Mesendoderm (in vitro differentiated cells): Measurements from ENCODE around the gene CLIC4.

Experiments
- DNase-seq: peaks from one replicate; pipeline ENCODE4 v3.0.0; 2013
- H2AK5ac ChIP-seq: 2 replicates; pipeline ENCODE4 v1.6.1; 2013; ENCODE audit warnings: low read length, inconsistent platforms
- H2BK120ac ChIP-seq: 2 replicates; pipeline ENCODE4 v1.6.1; 2013; ENCODE audit warnings: low read depth, mild to moderate bottlenecking, low read length, moderate library complexity, mixed read lengths
- H2BK15ac ChIP-seq: replicated peaks from 2 replicates; pipeline ENCODE4 v1.6.1; 2013; ENCODE audit warnings: low read depth, mild to moderate bottlenecking, moderate library complexity
- H2BK5ac ChIP-seq: 2 replicates; pipeline ENCODE4 v1.6.1; 2013; ENCODE audit warnings: low read length, inconsistent platforms
- H3K18ac ChIP-seq: 2 replicates; pipeline ENCODE4 v1.6.1; 2013; ENCODE audit warnings: mild to moderate bottlenecking, low read length, mixed read lengths
- H3K23ac ChIP-seq: one replicate; pipeline ENCODE4 v1.6.1; 2013; ENCODE audit warnings: low read length
- H3K27ac ChIP-seq: 2 replicates; pipeline ENCODE4 v1.5.1; 2013; ENCODE audit warnings: low read depth, mild to moderate bottlenecking, inconsistent platforms, low read length, moderate library complexity
- H3K27me3 ChIP-seq: 2 replicates; pipeline ENCODE4 v1.6.1; 2013; ENCODE audit warnings: low read length, control low read depth, mild to moderate bottlenecking, inconsistent platforms; ENCODE audit not compliant: insufficient read depth, poor library complexity
- H3K36me3 ChIP-seq: 2 replicates; pipeline ENCODE4 v1.6.1; 2013; ENCODE audit warnings: low read length, inconsistent platforms; ENCODE audit not compliant: control insufficient read depth, insufficient read depth
- H3K4ac ChIP-seq: one replicate; pipeline ENCODE4 v1.6.1; 2013; ENCODE audit warnings: low read depth, mild to moderate bottlenecking, low read length, moderate library complexity
- H3K4me1 ChIP-seq: 2 replicates; pipeline ENCODE4 v1.6.1; 2013; ENCODE audit warnings: low read depth, low read length, inconsistent platforms; ENCODE audit not compliant: control insufficient read depth
- H3K4me2 ChIP-seq: 2 replicates; pipeline ENCODE4 v1.6.1; 2013; ENCODE audit warnings: low read length
- H3K4me3 ChIP-seq: 2 replicates; pipeline ENCODE4 v1.5.1; 2013; ENCODE audit warnings: mild to moderate bottlenecking, low read length
- H3K56ac ChIP-seq: one replicate; pipeline ENCODE4 v1.6.1; 2013; ENCODE audit warnings: low read length
- H3K79me1 ChIP-seq: 2 replicates; pipeline ENCODE4 v1.6.1; 2013; ENCODE audit warnings: low read length, inconsistent platforms
- H3K79me2 ChIP-seq: 2 replicates; pipeline ENCODE4 v1.6.1; 2013; ENCODE audit warnings: mild to moderate bottlenecking, low read length; ENCODE audit not compliant: control insufficient read depth, insufficient read depth
- H3K9ac ChIP-seq: 2 replicates; pipeline ENCODE4 v1.6.1; 2013; ENCODE audit warnings: low read length, inconsistent platforms
- H4K5ac ChIP-seq: one replicate; pipeline ENCODE4 v1.6.1; 2013; ENCODE audit warnings: low read length
- H4K8ac ChIP-seq: one replicate; pipeline ENCODE4 v1.6.1; 2013; ENCODE audit warnings: low read depth, mild to moderate bottlenecking, control low read depth, low read length, moderate library complexity
- WGBS: extraction: QIAGEN DNeasy Blood & Tissue Kit; methylation state at CpG from one replicate; pipeline ENCODE4 v1.1.7; 2013; ENCODE audit warnings: low lambda C conversion rate, missing lambda C conversion rate; ENCODE audit not compliant: insufficient coverage; ENCODE audit errors: extremely low coverage; 5-methylcytosine and 5-hydroxymethylcytosine counted together

CLIC4 gene

GRCh38 chr1:24714859-24715520 lies 30.3 kb upstream of the CLIC4 start:
- H2BK120ac ChIP-seq, result no peak overlapping the region
- H3K79me2 ChIP-seq, result no peaks in the 10 kb centered on the region
- no peak overlapping the region for H3K4ac ChIP-seq
- H3K4me1 ChIP-seq, result peaks cover 4% of the 10 kb centered on the region
- no peak overlapping the region for H3K18ac ChIP-seq
- no peak overlapping the region for H2BK5ac ChIP-seq
- H3K27ac ChIP-seq, result no peak overlapping the region
- no peak overlapping the region for H4K8ac ChIP-seq
- H2AK5ac ChIP-seq, result no peak overlapping the region
- no peaks in the 10 kb centered on the region for H3K27me3 ChIP-seq
- H3K79me1 ChIP-seq, result no peaks in the 10 kb centered on the region
- H3K36me3 ChIP-seq, result no peaks in the 10 kb centered on the region
- no peak overlapping the region for H3K9ac ChIP-seq
- no peak overlapping the region for H3K4me3 ChIP-seq
- H3K56ac ChIP-seq, result peak overlapping the region; percentile 61
- H2BK15ac ChIP-seq, result no peak overlapping the region
- H4K5ac ChIP-seq, result no peak overlapping the region
- H3K4me2 ChIP-seq, result no peak overlapping the region
- no peak overlapping the region for H3K23ac ChIP-seq
- no CpG with 5 or more reads among the region's 8 CpGs for WGBS
- no peak for DNase-seq

- WGBS, result no CpG with 5 or more reads among the region's 7 CpGs
- Histone ChIP-seq H3K27me3 (no peaks in the 10 kb centered on the region), H3K56ac (peak overlapping the region; percentile 61), H3K9ac (no peak overlapping the region), H2AK5ac (no peak overlapping the region), H3K36me3 (no peaks in the 10 kb centered on the region), H3K23ac (no peak overlapping the region), H3K4ac (no peak overlapping the region), H3K79me1 (no peaks in the 10 kb centered on the region), H3K4me1 (peaks cover 4% of the 10 kb centered on the region), H3K27ac (no peak overlapping the region), H2BK15ac (no peak overlapping the region), H4K5ac (no peak overlapping the region), H3K4me2 (no peak overlapping the region), H2BK5ac (no peak overlapping the region), H3K18ac (no peak overlapping the region), H4K8ac (no peak overlapping the region), H3K79me2 (no peaks in the 10 kb centered on the region), H2BK120ac (no peak overlapping the region), H3K4me3 (no peak overlapping the region)
- DNase-seq, result no peak
Observed at GRCh38 chr1:24715658-24716057, 29.6 kb upstream of the CLIC4 start.

GRCh38 chr1:24717887-24718650 lies 27.2 kb upstream of the CLIC4 start:
- Histone ChIP-seq H3K23ac (no peak overlapping the region), H2BK5ac (no peak overlapping the region), H3K27ac (no peak overlapping the region), H3K56ac (no peak overlapping the region), H3K18ac (no peak overlapping the region), H3K9ac (no peak overlapping the region), H3K4ac (no peak overlapping the region), H3K36me3 (no peaks in the 10 kb centered on the region), H4K8ac (no peak overlapping the region), H2AK5ac (no peak overlapping the region), H3K79me1 (no peaks in the 10 kb centered on the region), H3K79me2 (no peaks in the 10 kb centered on the region), H3K4me3 (no peak overlapping the region), H3K4me2 (no peak overlapping the region), H2BK15ac (no peak overlapping the region), H2BK120ac (no peak overlapping the region), H3K4me1 (peaks cover 3% of the 10 kb centered on the region), H3K27me3 (no peaks in the 10 kb centered on the region), H4K5ac (no peak overlapping the region)
- no CpG with 5 or more reads among the region's 8 CpGs for WGBS
- no peak for DNase-seq

DNA sequence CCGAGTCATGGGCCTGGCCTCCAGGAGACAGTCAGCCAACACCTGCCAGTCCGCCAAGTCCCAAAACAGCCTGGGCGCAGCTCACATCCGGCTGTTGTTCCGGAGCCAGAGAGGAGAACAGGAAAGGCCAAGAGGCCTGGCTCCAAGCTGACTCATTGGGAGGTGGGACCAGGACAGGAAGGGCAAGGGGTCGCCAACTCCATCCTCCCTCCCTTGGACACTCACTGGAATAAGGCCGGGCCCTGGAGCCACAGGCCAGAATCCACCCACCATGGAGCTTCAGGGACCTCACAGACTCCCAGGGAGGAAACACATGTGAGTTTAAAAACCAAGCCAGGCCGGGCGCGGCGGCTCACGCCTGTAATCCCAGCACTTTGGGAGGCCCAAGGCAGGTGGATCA lies 25.1 kb upstream of the CLIC4 start:
- H4K8ac ChIP-seq, result no peak overlapping the region
- no CpG with 5 or more reads among the region's 12 CpGs for WGBS
- no peak overlapping the region for H3K56ac ChIP-seq
- no peak overlapping the region for H3K18ac ChIP-seq
- no peak overlapping the region for H2AK5ac ChIP-seq
- no peak overlapping the region for H2BK15ac ChIP-seq
- DNase-seq, result no peak
- no peak overlapping the region for H2BK5ac ChIP-seq
- H3K79me2 ChIP-seq, result no peaks in the 10 kb centered on the region
- H3K36me3 ChIP-seq, result no peaks in the 10 kb centered on the region
- H3K4me1 ChIP-seq, result peaks cover 3% of the 10 kb centered on the region
- H2BK120ac ChIP-seq, result no peak overlapping the region
- no peak overlapping the region for H3K4ac ChIP-seq
- H3K23ac ChIP-seq, result no peak overlapping the region
- no peak overlapping the region for H3K9ac ChIP-seq
- H4K5ac ChIP-seq, result no peak overlapping the region
- H3K4me3 ChIP-seq, result no peak overlapping the region
- no peak overlapping the region for H3K27ac ChIP-seq
- no peaks in the 10 kb centered on the region for H3K27me3 ChIP-seq
- no peaks in the 10 kb centered on the region for H3K79me1 ChIP-seq
- no peak overlapping the region for H3K4me2 ChIP-seq

DNA sequence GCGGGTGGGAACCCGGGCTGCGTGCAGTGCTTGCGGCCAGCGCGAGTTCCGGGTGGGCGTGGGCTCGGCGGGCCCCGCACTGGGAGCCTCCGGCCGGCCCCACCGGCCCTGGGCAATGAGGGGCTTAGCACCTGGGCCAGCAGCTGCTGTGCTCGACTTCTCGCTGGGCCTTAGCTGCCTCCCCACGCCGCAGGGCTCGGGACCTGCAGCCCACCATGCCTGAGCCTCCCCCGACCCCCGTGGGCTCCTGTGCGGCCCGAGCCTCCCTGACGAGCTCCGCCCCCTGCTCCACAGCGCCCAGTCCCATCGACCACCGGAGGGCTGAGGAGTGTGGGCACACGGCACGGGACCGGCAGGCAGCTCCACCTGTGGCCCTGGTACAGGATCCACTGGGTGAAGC lies 23.7 kb upstream of the CLIC4 start:
- no peak overlapping the region for H4K5ac ChIP-seq
- H3K18ac ChIP-seq, result no peak overlapping the region
- H3K9ac ChIP-seq, result no peak overlapping the region
- H4K8ac ChIP-seq, result no peak overlapping the region
- no peaks in the 10 kb centered on the region for H3K27me3 ChIP-seq
- no peaks in the 10 kb centered on the region for H3K79me2 ChIP-seq
- no CpG with 5 or more reads among the region's 31 CpGs for WGBS
- no peak overlapping the region for H3K4ac ChIP-seq
- peaks cover 3% of the 10 kb centered on the region for H3K4me1 ChIP-seq
- no peak overlapping the region for H2BK120ac ChIP-seq
- H3K23ac ChIP-seq, result no peak overlapping the region
- H3K36me3 ChIP-seq, result no peaks in the 10 kb centered on the region
- no peak overlapping the region for H3K56ac ChIP-seq
- no peaks in the 10 kb centered on the region for H3K79me1 ChIP-seq
- no peak for DNase-seq
- no peak overlapping the region for H3K4me2 ChIP-seq
- H2BK15ac ChIP-seq, result no peak overlapping the region
- H3K27ac ChIP-seq, result no peak overlapping the region
- H2AK5ac ChIP-seq, result no peak overlapping the region
- no peak overlapping the region for H2BK5ac ChIP-seq
- no peak overlapping the region for H3K4me3 ChIP-seq
